NT2/D1 (cell line): ENCODE measurements around the gene ZBTB39.
"Not testable (repeated sequence)": the region's sequence is repeated elsewhere in the genome, so short reads cannot be mapped to it uniquely, and the experiment has no call there.

Source experiments
- DNase-seq: peaks from one replicate; pipeline ENCODE4 v3.0.0-alpha.2; 2011; ENCODE audit warnings: low read depth, low spot score
- H3K27me3 ChIP-seq: 2 replicates; pipeline ENCODE4 v1.6.0; 2011; ENCODE audit warnings: mild to moderate bottlenecking; ENCODE audit not compliant: insufficient read length, insufficient read depth
- H3K36me3 ChIP-seq: 2 replicates; pipeline ENCODE4 v1.6.1; 2011; ENCODE audit warnings: mild to moderate bottlenecking, low read length, mixed read lengths; ENCODE audit not compliant: insufficient read depth, insufficient read length
- H3K4me1 ChIP-seq: 2 replicates; pipeline ENCODE4 v1.5.1; 2011; ENCODE audit not compliant: insufficient read depth, insufficient read length
- H3K4me3 ChIP-seq: 2 replicates; pipeline ENCODE4 v1.5.1; 2011; ENCODE audit warnings: low read depth; ENCODE audit not compliant: insufficient read length
- H3K9ac ChIP-seq: 2 replicates; pipeline ENCODE4 v1.6.0; 2011; ENCODE audit warnings: low read depth; ENCODE audit not compliant: insufficient read length
- H3K9me3 ChIP-seq: 2 replicates; pipeline ENCODE4 v1.5.1; 2011; ENCODE audit warnings: mild to moderate bottlenecking, low read length; ENCODE audit not compliant: insufficient read depth
- SUZ12 ChIP-seq: IDR thresholded peaks from 2 replicates; pipeline ENCODE4 v1.6.1; 2011; ENCODE audit not compliant: insufficient read length, insufficient read depth; ENCODE audit errors: extremely low read depth
- YY1 ChIP-seq: IDR thresholded peaks from 2 replicates; pipeline ENCODE4 v1.6.1; 2011; ENCODE audit not compliant: insufficient read length, insufficient read depth
- ZNF274 ChIP-seq: IDR thresholded peaks from 2 replicates; pipeline ENCODE4 v1.6.1; 2011; ENCODE audit warnings: mild to moderate bottlenecking, low read depth, low read length

Gene ZBTB39

DNA sequence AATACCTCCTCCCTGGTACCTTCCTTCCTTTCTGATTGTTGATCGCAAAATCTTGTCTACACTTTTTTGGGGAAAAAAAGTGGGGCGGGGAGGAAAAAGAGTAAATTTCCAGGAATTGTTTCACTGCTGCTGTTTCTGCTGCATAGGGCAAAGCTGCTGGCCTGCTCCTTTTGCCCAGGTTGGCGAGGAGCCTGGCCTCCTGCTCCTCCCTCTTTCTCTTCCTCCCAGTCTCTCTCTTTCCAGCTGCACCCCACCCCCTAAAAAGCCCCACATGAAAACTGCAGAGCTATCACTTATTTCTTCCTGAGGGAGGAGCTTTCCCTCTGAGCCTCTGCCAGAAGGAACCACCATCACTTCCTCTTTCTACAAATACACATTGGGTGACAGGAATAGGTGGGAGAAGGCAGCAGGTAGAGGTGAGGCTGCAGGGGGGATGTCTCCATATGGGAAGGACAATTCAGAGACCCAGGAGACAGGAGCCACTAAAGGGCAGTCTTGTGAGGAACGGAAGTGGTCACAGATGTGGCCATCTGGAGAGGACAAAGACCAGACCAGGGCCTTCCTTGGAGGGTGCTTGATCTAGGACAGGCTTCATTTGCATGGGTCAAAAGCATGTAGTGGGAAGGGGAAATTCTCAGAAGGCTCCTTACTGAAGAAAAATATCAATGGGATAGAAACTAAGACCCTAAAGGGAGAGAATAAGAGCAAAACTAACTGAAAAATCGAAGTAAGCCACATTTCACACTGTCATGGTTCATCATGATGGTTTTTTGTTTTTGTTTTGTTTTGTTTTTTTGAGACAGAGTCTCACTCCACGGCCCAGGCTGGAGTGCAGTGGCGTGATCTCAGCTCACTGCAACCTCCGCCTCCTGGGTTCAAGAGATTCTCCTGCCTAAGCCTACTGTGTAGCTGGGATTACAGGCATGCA lies 14.8 kb downstream of the ZBTB39 start:
- Histone ChIP-seq H3K4me1 (no peaks in the 10 kb centered on the region), H3K4me3 (no peak overlapping the region), H3K27me3 (no peaks in the 10 kb centered on the region), H3K9ac (no peak overlapping the region), H3K9me3 (no peaks in the 10 kb centered on the region), H3K36me3 (peaks cover 8% of the 10 kb centered on the region)
- TF ChIP-seq ZNF274 (no peak), YY1 (no peak), SUZ12 (no peak)
- DNase-seq = no peak

DNA sequence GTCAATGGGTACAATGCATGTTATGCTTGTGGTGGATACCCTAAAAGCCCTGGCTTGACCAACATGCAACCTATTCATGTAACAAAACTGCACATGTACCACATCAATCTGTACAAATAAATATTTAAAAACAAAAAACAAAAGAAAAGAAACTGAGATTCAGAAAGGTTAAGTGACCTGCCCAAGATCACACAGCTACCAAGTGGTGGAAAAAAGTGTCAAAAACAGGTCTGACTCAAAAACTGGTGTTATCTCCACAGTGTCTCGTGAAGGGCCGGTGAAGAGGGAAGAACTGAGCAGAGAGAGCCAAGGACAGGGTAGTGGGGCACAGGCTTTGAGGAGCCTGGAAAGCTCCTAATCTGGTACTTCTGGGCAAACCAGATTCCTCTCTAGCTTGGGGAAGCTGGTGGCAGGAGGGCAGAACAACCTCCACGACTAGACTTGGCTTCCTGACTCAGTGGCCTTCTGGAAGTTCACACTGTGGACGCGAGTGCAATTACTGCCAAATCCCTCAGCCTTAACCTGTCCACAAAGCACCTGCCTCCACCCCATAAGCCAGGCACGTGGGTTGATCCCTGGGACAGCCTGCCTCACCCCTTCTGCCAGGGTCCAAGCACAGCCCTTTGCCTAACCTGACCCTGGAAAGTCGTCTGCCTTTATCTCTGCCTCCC lies 15.6 kb downstream of the ZBTB39 start:
- Histone ChIP-seq H3K9me3 (no peaks in the 10 kb centered on the region), H3K36me3 (peaks cover 8% of the 10 kb centered on the region), H3K9ac (no peak overlapping the region), H3K4me1 (no peaks in the 10 kb centered on the region), H3K27me3 (no peaks in the 10 kb centered on the region), H3K4me3 (no peak overlapping the region)
- TF ChIP-seq ZNF274 (no peak), YY1 (no peak), SUZ12 (no peak)
- DNase-seq = no peak

DNA sequence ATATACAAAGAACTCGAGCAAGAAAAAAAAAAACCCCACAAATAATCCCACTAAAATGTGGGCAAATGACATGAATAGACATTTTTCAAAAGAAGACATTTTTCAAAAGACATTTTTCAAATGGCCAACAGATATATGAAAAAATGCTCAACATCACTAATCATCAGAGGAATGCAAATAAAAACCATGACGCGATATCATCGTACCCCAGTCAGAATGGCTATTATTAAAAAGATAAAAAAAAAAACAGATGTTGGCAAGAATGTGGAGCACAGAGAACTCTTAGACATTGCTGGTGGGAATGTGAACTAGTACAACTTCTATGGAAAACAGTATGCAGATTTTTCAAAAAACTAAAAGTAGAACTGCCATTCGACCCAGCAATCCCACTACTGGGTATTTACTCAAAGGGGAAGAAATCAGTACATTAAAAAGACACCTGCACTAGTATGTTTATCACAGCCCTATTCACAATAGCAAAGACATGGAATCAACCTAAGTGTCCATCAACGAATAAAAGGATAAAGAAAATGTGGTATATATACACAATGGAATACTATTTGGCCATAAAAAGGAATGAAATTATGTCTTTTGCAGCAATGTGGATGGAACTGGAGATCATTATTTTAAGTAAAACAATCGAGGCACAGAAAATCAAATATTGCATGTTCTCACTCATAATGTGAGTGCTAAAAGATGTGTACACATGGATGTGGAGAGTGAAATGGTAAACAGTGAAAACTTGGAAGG lies 16.3 kb downstream of the ZBTB39 start:
- no peaks in the 10 kb centered on the region for H3K9me3 ChIP-seq
- DNase-seq = no peak
- no peak overlapping the region for H3K9ac ChIP-seq
- TF ChIP-seq SUZ12 (no peak), ZNF274 (no peak), YY1 (no peak)
- H3K36me3 ChIP-seq = peaks cover 2% of the 10 kb centered on the region
- H3K4me1 ChIP-seq = no peaks in the 10 kb centered on the region
- H3K4me3 ChIP-seq = no peak overlapping the region
- H3K27me3 ChIP-seq = no peaks in the 10 kb centered on the region

DNA sequence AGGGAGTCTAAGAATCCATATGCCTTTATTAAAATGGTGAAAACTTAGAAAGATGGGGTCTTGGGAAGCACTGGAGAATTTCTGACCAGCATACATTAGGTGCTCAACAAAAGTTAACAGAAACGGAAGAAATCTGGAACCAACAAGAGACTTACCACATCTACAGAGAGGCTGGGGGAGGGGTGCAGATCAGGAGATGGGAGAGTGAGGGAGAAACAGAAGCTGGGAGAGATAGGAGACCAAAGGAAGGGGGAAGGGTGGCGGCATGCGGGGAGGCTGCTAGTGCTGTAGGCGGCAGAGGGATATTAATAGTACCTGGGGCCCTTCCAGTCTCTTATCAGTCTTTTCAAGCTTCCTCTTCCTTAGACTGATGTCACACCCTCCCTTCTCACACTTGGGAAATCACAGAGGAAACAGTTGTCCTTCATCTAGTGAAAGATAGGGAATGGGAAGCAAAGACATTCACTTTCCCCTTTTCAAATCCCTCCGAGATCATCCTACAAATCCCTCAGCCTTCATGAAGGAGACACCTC lies 18.1 kb downstream of the ZBTB39 start:
- H3K36me3 ChIP-seq = no peaks in the 10 kb centered on the region
- H3K4me1 ChIP-seq = no peaks in the 10 kb centered on the region
- no peaks in the 10 kb centered on the region for H3K27me3 ChIP-seq
- DNase-seq = no peak
- no peak overlapping the region for H3K4me3 ChIP-seq
- TF ChIP-seq ZNF274 (no peak), YY1 (no peak), SUZ12 (no peak)
- H3K9ac ChIP-seq = no peak overlapping the region
- no peaks in the 10 kb centered on the region for H3K9me3 ChIP-seq

DNA sequence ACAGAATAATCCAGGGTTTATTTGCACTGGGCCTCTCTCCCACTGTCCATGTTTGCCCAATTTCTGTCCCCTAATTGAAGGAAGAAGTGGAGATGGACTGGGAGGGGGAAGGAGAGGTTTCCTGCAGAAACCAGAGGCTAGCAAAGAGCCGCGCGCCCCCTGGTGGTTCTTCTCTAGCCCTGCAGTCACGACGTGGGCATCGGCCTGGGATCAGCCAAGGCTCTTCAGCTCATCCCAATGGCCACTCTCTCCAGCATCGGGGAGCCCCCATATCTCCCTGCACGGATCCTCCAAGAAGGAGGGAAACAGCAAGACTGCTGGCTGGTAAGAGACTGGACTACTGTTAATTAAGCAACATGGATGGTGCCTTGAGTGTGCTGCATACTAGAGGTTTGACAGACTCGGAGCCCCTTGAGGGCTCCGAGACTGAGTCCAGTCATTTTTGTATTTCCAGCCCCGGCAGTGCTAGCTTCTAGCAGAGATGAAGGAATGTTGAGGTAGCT lies 18.7 kb downstream of the ZBTB39 start:
- H3K36me3 ChIP-seq = no peaks in the 10 kb centered on the region
- TF ChIP-seq ZNF274 = no peak
- TF ChIP-seq YY1 = no peak
- TF ChIP-seq SUZ12 = no peak
- no peaks in the 10 kb centered on the region for H3K9me3 ChIP-seq
- no peaks in the 10 kb centered on the region for H3K27me3 ChIP-seq
- H3K9ac ChIP-seq = no peak overlapping the region
- no peak overlapping the region for H3K4me3 ChIP-seq
- no peaks in the 10 kb centered on the region for H3K4me1 ChIP-seq
- peak; percentile 71 for DNase-seq

DNA sequence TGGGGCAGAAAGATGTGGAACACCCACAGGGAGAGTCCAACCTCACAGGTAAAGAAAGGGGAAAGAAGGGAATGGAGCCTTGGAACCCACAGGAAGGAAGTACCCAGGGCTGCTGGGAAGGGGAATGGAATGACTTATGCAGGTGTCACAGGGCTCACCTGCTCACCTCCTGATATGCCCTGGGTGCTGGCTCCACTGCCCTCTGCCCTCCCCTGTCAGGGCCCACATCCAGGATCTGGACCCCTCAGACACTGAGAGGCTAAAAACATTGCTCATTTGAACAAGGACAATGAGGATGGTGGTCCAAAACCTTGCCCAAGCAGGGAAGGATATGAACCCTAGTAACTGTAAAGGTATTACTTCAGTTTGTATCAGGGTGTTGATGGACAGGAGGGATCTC lies 19.3 kb downstream of the ZBTB39 start:
- H3K27me3 ChIP-seq = no peaks in the 10 kb centered on the region
- H3K9me3 ChIP-seq = no peaks in the 10 kb centered on the region
- DNase-seq = no peak
- no peaks in the 10 kb centered on the region for H3K36me3 ChIP-seq
- H3K4me1 ChIP-seq = no peaks in the 10 kb centered on the region
- no peak overlapping the region for H3K4me3 ChIP-seq
- no peak for TF ChIP-seq YY1
- no peak for TF ChIP-seq ZNF274
- TF ChIP-seq SUZ12 = no peak
- H3K9ac ChIP-seq = no peak overlapping the region

DNA sequence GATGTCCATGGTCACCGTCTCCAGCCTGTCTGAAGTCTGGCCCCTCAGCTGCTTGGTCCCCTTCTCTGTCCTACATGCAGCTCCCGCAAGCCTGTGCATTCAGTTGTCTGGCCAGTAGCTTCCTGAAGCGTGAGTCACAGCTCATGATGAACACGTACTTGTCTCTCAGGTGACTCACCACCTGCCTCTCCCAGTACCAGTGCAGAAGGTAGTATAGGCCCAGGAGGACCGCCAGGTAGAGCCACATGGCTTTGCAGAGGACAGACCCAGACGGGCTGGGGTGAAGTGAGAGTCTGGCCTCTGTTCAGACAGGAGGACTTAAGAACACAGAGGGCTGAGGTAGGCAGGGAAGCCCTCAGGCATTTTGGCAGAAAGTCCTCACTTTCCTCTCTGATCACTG lies 20.6 kb downstream of the ZBTB39 start:
- not testable (repeated sequence) for H3K9ac ChIP-seq, H3K36me3 ChIP-seq, H3K9me3 ChIP-seq, DNase-seq, H3K27me3 ChIP-seq, H3K4me1 ChIP-seq, H3K4me3 ChIP-seq
